Esophagus squamous epithelium (tissue), 4 donors: ENCODE measurements around the gene NLGN2.

Experiments
- CTCF ChIP-seq, 6 experiments: fragments of 450-650 bp in 4 of 6; fragments of 200-600 bp in 2 of 6; sonication (generic) in 2 of 6; IDR thresholded peaks; one replicate each; pipeline ENCODE4 v1.5.1; 2016 to 2019; ENCODE audit warnings: antibody characterized with exemption in 6 of 6, mild to moderate bottlenecking in 4 of 6, moderate library complexity in 4 of 6
- POLR2A ChIP-seq, 4 donors: fragments of 450-650 bp; IDR thresholded peaks; one replicate each; pipeline ENCODE4 v1.6.1; 2017; ENCODE audit warnings: antibody characterized with exemption in 4 of 4, mild to moderate bottlenecking in 4 of 4, moderate library complexity in 3 of 4

DNA sequence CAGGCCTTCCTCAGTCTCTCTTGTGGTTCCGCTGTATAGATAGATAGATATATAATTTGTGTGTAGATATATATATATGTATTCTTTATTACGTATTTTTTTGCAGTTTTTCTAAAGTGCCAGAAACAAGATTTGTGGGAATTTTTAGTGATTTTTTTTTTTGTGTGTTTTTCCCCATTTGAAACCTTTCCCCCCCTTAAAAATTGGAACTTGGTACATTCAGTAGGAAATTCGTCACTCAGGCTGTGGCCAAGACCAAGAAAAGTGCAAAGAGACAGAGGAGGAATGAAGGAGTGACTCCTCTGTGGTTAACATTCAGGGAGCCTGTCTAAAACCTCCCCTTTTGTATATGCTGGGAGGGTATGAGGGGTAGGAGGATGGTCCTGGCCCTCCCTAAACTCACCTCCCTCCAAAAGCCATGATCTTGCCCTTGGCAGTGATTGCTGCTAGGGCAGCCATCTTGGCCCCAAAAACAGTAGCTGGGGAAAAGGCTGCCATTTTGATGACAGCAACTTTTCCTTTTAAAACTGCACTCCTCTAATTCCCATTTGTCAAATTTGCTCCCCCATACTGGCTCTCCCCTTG is 52.4 kb downstream of the NLGN2 start:
- TF ChIP-seq POLR2A (IDR thresholded peaks at IDR 0.05) (no peak), CTCF (IDR thresholded peaks at IDR 0.05) (no peak)
